Activated naive CD4-positive, alpha-beta T cell treated with anti-CD3 and anti-CD28 coated beads, Interleukin-2, amount 10 ng/mL, durations not matched to agents 7 days and 5 days (primary cell): Measurements from ENCODE around the gene RORB.

ENCODE experiments used
- CTCF ChIA-PET: fragments of 350-600 bp; sonication (Branson Sonifier 250); formaldehyde crosslinking; loops from one replicate; lab custom pipeline; 2021; ENCODE audit warnings: antibody characterized with exemption; lab: Charles Lee
- DNase-seq: peaks from one replicate; pipeline ENCODE4 v3.0.0-alpha.2; 2020
- H3K27ac Mint-ChIP-seq: one replicate; pipeline ENCODE4 v1.8.0; 2021; ENCODE audit warnings: mild to moderate bottlenecking, moderate library complexity, mixed read lengths
- H3K27me3 Mint-ChIP-seq: one replicate; pipeline ENCODE4 v1.8.0; 2021; ENCODE audit warnings: mild to moderate bottlenecking, mixed read lengths
- H3K36me3 Mint-ChIP-seq: one replicate; pipeline ENCODE4 v1.8.0; 2021; ENCODE audit warnings: mixed read lengths
- H3K4me1 Mint-ChIP-seq: one replicate; pipeline ENCODE4 v1.8.0; 2021; ENCODE audit warnings: mixed read lengths
- H3K4me3 Mint-ChIP-seq: one replicate; pipeline ENCODE4 v1.8.0; 2021; ENCODE audit warnings: mild to moderate bottlenecking, moderate library complexity, mixed read lengths
- H3K9me3 Mint-ChIP-seq: one replicate; pipeline ENCODE4 v1.8.0; 2021; ENCODE audit warnings: mixed read lengths

RORB gene

GRCh38 chr9:74672237-74672636 is 175.1 kb downstream of the RORB start:
- Mint-ChIP-seq H3K27me3 (no peaks in the 10 kb centered on the region), H3K36me3 (no peaks in the 10 kb centered on the region), H3K4me3 (no peak overlapping the region), H3K4me1 (no peaks in the 10 kb centered on the region), H3K9me3 (no peaks in the 10 kb centered on the region), H3K27ac (no peak overlapping the region)
- CTCF ChIA-PET = no interaction called here
- DNase-seq = no peak

GRCh38 chr9:74674077-74674476 is 176.9 kb downstream of the RORB start:
- H3K27ac Mint-ChIP-seq = no peak overlapping the region
- CTCF ChIA-PET = no interaction called here
- no peak for DNase-seq
- H3K4me1 Mint-ChIP-seq = no peaks in the 10 kb centered on the region
- H3K9me3 Mint-ChIP-seq = no peaks in the 10 kb centered on the region
- H3K4me3 Mint-ChIP-seq = no peak overlapping the region
- H3K27me3 Mint-ChIP-seq = no peaks in the 10 kb centered on the region
- no peaks in the 10 kb centered on the region for H3K36me3 Mint-ChIP-seq

GRCh38 chr9:74681906-74682305 is 184.8 kb downstream of the RORB start:
- CTCF ChIA-PET = no interaction called here
- H3K27me3 Mint-ChIP-seq = no peaks in the 10 kb centered on the region
- H3K36me3 Mint-ChIP-seq = no peaks in the 10 kb centered on the region

DNA sequence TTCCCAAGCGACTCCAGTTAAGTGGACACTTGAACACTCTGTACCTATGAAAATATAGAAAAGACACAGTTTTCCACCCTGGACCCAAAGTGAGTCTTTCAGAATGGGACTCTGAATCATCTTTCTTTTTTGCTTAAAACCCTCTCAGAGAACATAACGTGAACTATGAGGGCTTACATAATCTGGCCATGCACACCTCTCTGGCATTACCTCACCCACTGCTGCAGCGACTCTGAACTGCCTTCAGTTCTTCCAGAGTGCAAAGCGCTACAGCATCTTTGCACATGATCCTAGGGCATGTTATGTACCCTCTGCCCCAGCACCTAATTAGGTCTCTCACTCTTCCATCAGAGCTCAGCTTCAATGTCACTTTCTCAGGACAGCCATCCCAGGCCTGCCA is 186.2 kb downstream of the RORB start:
- CTCF ChIA-PET = no interaction called here
- no peak overlapping the region for H3K27ac Mint-ChIP-seq
- H3K4me1 Mint-ChIP-seq = no peaks in the 10 kb centered on the region
- H3K27me3 Mint-ChIP-seq = no peaks in the 10 kb centered on the region
- no peaks in the 10 kb centered on the region for H3K36me3 Mint-ChIP-seq
- no peaks in the 10 kb centered on the region for H3K9me3 Mint-ChIP-seq
- no peak overlapping the region for H3K4me3 Mint-ChIP-seq
- no peak for DNase-seq

More at GRCh38 chr9:74681906-74682305, 184.8 kb downstream of the RORB start:
- no peaks in the 10 kb centered on the region for H3K4me1 Mint-ChIP-seq
- H3K9me3 Mint-ChIP-seq = no peaks in the 10 kb centered on the region
- H3K4me3 Mint-ChIP-seq = no peak overlapping the region
- DNase-seq = no peak
- no peak overlapping the region for H3K27ac Mint-ChIP-seq

- Mint-ChIP-seq H3K36me3 (no peaks in the 10 kb centered on the region), H3K4me3 (no peak overlapping the region), H3K27me3 (no peaks in the 10 kb centered on the region), H3K27ac (no peak overlapping the region), H3K4me1 (no peaks in the 10 kb centered on the region), H3K9me3 (no peaks in the 10 kb centered on the region)
- CTCF ChIA-PET = no interaction called here
- no peak for DNase-seq
Observed at GRCh38 chr9:74691058-74691457, 193.9 kb downstream of the RORB start.

- no peaks in the 10 kb centered on the region for H3K9me3 Mint-ChIP-seq
- CTCF ChIA-PET = no interaction called here
Observed at GRCh38 chr9:74696520-74696919, 199.4 kb downstream of the RORB start.

GRCh38 chr9:74697535-74697934 is 200.4 kb downstream of the RORB start:
- no peak overlapping the region for H3K27ac Mint-ChIP-seq
- no peaks in the 10 kb centered on the region for H3K9me3 Mint-ChIP-seq
- H3K4me3 Mint-ChIP-seq = no peak overlapping the region
- DNase-seq = no peak
- no peaks in the 10 kb centered on the region for H3K27me3 Mint-ChIP-seq
- no peaks in the 10 kb centered on the region for H3K4me1 Mint-ChIP-seq
- CTCF ChIA-PET = no interaction called here
- H3K36me3 Mint-ChIP-seq = no peaks in the 10 kb centered on the region

More at GRCh38 chr9:74696520-74696919, 199.4 kb downstream of the RORB start:
- no peak overlapping the region for H3K4me3 Mint-ChIP-seq
- DNase-seq = no peak
- H3K4me1 Mint-ChIP-seq = no peaks in the 10 kb centered on the region
- no peaks in the 10 kb centered on the region for H3K36me3 Mint-ChIP-seq
- no peaks in the 10 kb centered on the region for H3K27me3 Mint-ChIP-seq
- H3K27ac Mint-ChIP-seq = no peak overlapping the region

GRCh38 chr9:74711341-74711740 is 214.2 kb downstream of the RORB start:
- CTCF ChIA-PET = no interaction called here
- no peak for DNase-seq
- no peaks in the 10 kb centered on the region for H3K4me1 Mint-ChIP-seq

DNA sequence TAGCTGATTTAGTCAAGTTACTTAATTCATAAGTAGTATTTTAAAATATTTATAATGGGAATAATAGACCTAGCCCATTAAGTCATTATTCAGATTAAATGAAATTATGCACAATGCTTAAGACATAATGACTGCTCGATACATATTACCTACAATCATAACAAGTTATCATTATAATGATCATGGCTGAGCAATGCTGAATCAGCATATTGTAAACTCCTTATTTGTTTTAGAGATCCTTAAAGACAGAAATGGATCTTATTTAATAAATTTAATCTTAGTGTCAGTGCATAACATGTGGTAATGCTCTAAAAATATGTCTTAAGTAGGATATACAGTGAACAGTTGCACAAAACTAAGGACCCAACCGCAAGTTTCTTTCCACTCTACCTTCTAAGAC is 221.6 kb downstream of the RORB start:
- CTCF ChIA-PET = no interaction called here
- Mint-ChIP-seq H3K36me3 (no peaks in the 10 kb centered on the region), H3K27me3 (no peaks in the 10 kb centered on the region), H3K4me3 (no peak overlapping the region), H3K27ac (no peak overlapping the region), H3K9me3 (no peaks in the 10 kb centered on the region), H3K4me1 (no peaks in the 10 kb centered on the region)
- DNase-seq = no peak

More at GRCh38 chr9:74711341-74711740, 214.2 kb downstream of the RORB start:
- Mint-ChIP-seq H3K27ac (no peak overlapping the region), H3K4me3 (no peak overlapping the region), H3K9me3 (no peaks in the 10 kb centered on the region), H3K27me3 (peaks cover 6% of the 10 kb centered on the region), H3K36me3 (no peaks in the 10 kb centered on the region)

GRCh38 chr9:74719306-74719705 is 222.2 kb downstream of the RORB start:
- no peaks in the 10 kb centered on the region for H3K27me3 Mint-ChIP-seq

DNA sequence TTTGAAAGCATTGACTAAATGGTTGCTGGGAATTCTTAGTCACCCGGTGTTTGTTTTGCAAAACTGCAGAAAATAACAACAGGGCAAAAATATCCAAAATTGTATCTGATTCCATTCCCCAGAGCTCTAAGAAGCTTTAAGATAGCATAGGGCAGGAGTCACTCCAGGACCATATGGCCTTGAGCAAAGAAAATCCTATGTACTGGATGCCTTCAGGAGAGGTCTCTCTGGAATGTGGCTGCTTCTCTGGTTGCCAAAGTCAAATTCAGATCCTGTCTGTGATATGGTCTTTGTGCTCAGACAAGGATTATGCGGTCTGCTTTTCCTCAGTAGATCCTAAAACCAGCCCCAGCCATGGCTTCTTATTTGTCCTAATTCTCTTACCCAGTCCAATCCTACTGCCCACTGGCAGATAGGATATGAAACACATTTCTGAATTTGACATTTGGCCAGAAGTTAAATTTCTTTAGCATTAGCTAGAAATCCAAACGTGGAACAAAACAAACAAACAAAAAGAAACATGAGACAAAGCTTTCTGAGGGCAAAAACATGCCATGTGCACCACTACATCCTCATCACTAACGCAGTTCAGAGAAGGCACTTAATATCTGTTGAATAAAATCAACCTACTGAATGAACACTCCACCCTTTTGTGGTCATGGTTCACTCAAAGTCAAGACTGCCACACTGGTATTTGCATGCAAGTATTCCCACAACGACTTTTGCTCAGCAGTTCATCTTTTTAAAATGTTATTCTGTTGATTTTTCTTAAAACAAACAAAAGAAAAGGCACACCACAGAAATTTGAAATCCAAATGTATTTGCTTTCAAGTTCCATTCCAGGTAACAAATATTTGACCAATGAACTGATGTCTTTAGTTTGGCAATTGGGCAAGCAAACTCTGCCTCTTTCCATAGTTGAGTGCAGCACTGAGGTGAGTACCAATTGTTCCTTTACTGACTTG is 224.8 kb downstream of the RORB start:
- Mint-ChIP-seq H3K27ac (no peak overlapping the region), H3K36me3 (no peaks in the 10 kb centered on the region), H3K4me3 (no peak overlapping the region), H3K27me3 (no peaks in the 10 kb centered on the region), H3K4me1 (no peaks in the 10 kb centered on the region), H3K9me3 (no peaks in the 10 kb centered on the region)
- DNase-seq = no peak
- CTCF ChIA-PET = no interaction called here

More at GRCh38 chr9:74719306-74719705, 222.2 kb downstream of the RORB start:
- no peaks in the 10 kb centered on the region for H3K9me3 Mint-ChIP-seq
- H3K36me3 Mint-ChIP-seq = no peaks in the 10 kb centered on the region
- H3K4me1 Mint-ChIP-seq = no peaks in the 10 kb centered on the region
- CTCF ChIA-PET = no interaction called here
- H3K27ac Mint-ChIP-seq = no peak overlapping the region
- no peak overlapping the region for H3K4me3 Mint-ChIP-seq
- no peak for DNase-seq

GRCh38 chr9:74724317-74724716 is 227.2 kb downstream of the RORB start:
- Mint-ChIP-seq H3K4me1 (no peaks in the 10 kb centered on the region), H3K27ac (no peak overlapping the region), H3K27me3 (no peaks in the 10 kb centered on the region), H3K9me3 (no peaks in the 10 kb centered on the region), H3K4me3 (no peak overlapping the region), H3K36me3 (no peaks in the 10 kb centered on the region)
- DNase-seq = no peak
- CTCF ChIA-PET = no interaction called here

DNA sequence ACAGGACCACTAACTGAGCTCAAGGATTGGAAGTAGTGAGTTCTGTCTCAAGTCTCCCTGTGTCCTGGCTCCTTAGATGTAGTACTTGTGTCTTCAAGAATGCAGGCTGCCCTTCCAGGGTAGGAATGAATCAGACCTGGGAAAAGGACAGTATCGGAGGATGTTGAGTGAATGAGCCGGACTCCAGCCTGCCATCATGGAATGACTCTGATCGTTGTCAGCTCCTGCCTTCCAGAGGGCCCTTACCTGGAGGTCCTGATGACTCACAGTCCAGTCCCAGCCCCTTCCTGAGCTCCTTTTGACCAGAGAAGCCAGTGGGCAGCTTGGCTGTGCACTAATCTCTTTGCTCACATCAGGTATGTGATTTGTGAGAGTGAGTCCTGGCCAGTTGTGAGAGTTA is 229.4 kb downstream of the RORB start:
- Mint-ChIP-seq H3K27me3 (no peaks in the 10 kb centered on the region), H3K9me3 (no peaks in the 10 kb centered on the region), H3K4me3 (no peak overlapping the region), H3K4me1 (no peaks in the 10 kb centered on the region), H3K27ac (no peak overlapping the region), H3K36me3 (no peaks in the 10 kb centered on the region)
- DNase-seq = no peak
- CTCF ChIA-PET = no interaction called here

DNA sequence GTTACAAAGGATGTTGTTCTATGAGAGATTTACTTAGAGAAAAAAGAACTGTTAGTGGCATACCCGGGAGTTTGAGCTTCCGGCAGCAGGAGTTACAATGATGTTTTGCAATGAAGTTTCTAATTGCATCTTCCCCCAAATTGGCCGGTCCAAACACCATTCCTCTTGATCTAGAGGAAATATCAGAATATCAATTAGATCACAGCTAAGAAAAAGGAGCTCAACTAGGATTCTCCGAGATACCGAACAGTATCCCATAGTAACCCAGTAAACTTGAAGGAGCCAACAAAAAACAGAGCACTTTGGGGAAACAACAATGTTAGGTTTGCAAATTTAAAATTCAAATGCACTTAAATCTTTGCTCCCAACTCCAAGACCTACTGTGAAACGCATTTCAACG is 231.0 kb downstream of the RORB start:
- no peak for DNase-seq
- Mint-ChIP-seq H3K9me3 (no peaks in the 10 kb centered on the region), H3K4me1 (no peaks in the 10 kb centered on the region), H3K36me3 (no peaks in the 10 kb centered on the region), H3K27ac (no peak overlapping the region), H3K4me3 (no peak overlapping the region), H3K27me3 (no peaks in the 10 kb centered on the region)
- CTCF ChIA-PET = no interaction called here

GRCh38 chr9:74729136-74729695 is 232.1 kb downstream of the RORB start:
- no peak for DNase-seq
- H3K27ac Mint-ChIP-seq = no peak overlapping the region
- H3K9me3 Mint-ChIP-seq = no peaks in the 10 kb centered on the region
- CTCF ChIA-PET = no interaction called here
- H3K27me3 Mint-ChIP-seq = no peaks in the 10 kb centered on the region
- no peaks in the 10 kb centered on the region for H3K36me3 Mint-ChIP-seq
- no peak overlapping the region for H3K4me3 Mint-ChIP-seq
- no peaks in the 10 kb centered on the region for H3K4me1 Mint-ChIP-seq
